ENCODE results near the gene AOPEP. TPM values are rescaled to one million over a fixed set of nuclear protein-coding genes. Genes with fewer than 3 reads are reported as not detected.
A peak's percentile ranks its signal among the peaks of the same experiment; 100 is the strongest.

AOPEP gene
- total and polyA plus RNA-seq, 2 of the 13 experiments (the other 11 are each of a cell fraction or from before 2014, with no cell fraction given) = 22.2 to 41.6 TPM

- TF ChIP-seq ZNF407 (CRISPR knock-in tag; IDR thresholded peaks at IDR 0.05; ENCODE audit: not compliant biosample characterization) (no peak), RBFOX2 (IDR thresholded peaks at IDR 0.05; ENCODE audit: low read depth, low read length) (peak; percentile 64; the same call in 1 of the 2 replicates), NPAS2 (CRISPR knock-in tag; IDR thresholded peaks at IDR 0.05; ENCODE audit: borderline replicate concordance) (no peak), ONECUT2 (CRISPR knock-in tag; IDR thresholded peaks at IDR 0.05) (no peak), REXO4 (CRISPR knock-in tag; IDR thresholded peaks at IDR 0.05; ENCODE audit: borderline replicate concordance) (no peak), NCOA5 (CRISPR knock-in tag; IDR thresholded peaks at IDR 0.05) (no peak), ZMAT3 (CRISPR knock-in tag; conservative IDR thresholded peaks at IDR 0.05) (0 out of 2 replicates have a peak, but pooled peaks have one; percentile 26), ZNF609 (CRISPR knock-in tag; IDR thresholded peaks at IDR 0.05; ENCODE audit: borderline replicate concordance) (no peak), ZFP90 (CRISPR knock-in tag; IDR thresholded peaks at IDR 0.05; ENCODE audit: borderline replicate concordance) (no peak), DR1 (CRISPR knock-in tag; IDR thresholded peaks at IDR 0.05) (no peak), PHF5A (CRISPR knock-in tag; IDR thresholded peaks at IDR 0.05; ENCODE audit: low read depth, unreplicated experiment) (no peak), TOPORS (CRISPR knock-in tag; IDR thresholded peaks at IDR 0.05) (peak; percentile 24; the same call in 1 of the 2 replicates), ZSCAN12 (CRISPR knock-in tag; IDR thresholded peaks at IDR 0.05) (0 out of 2 replicates have a peak, but pooled peaks have one; percentile 52)
Measured at GRCh38 chr9:95007226-95007869, 280.8 kb downstream of the AOPEP start (continued).
